NCI-H1092 treated with DMSO at 0.1 percent for 48 hours (cell line): ENCODE data around the gene CELSR2.

Experiments
- DNase-seq: peaks from one replicate; lab custom pipeline; 2025; lab: John Stamatoyannopoulos, UW

Gene CELSR2

DNA sequence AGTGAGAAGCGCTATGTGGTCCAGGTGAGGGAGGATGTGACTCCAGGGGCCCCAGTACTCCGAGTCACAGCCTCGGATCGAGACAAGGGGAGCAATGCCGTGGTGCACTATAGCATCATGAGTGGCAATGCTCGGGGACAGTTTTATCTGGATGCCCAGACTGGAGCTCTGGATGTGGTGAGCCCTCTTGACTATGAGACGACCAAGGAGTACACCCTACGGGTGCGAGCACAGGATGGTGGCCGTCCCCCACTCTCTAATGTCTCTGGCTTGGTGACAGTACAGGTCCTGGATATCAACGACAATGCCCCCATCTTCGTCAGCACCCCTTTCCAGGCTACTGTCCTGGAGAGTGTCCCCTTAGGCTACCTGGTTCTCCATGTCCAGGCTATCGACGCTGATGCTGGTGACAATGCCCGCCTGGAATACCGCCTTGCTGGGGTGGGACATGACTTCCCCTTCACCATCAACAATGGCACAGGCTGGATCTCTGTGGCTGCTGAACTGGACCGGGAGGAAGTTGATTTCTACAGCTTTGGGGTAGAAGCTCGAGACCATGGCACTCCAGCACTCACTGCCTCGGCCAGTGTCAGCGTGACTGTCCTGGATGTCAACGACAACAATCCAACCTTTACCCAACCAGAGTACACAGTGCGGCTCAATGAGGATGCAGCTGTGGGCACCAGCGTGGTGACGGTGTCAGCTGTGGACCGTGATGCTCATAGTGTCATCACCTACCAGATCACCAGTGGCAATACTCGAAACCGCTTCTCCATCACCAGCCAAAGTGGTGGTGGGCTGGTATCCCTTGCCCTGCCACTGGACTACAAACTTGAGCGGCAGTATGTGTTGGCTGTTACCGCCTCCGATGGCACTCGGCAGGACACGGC lies 2.2 kb downstream of the CELSR2 start:
- DNase-seq = no peak

DNA sequence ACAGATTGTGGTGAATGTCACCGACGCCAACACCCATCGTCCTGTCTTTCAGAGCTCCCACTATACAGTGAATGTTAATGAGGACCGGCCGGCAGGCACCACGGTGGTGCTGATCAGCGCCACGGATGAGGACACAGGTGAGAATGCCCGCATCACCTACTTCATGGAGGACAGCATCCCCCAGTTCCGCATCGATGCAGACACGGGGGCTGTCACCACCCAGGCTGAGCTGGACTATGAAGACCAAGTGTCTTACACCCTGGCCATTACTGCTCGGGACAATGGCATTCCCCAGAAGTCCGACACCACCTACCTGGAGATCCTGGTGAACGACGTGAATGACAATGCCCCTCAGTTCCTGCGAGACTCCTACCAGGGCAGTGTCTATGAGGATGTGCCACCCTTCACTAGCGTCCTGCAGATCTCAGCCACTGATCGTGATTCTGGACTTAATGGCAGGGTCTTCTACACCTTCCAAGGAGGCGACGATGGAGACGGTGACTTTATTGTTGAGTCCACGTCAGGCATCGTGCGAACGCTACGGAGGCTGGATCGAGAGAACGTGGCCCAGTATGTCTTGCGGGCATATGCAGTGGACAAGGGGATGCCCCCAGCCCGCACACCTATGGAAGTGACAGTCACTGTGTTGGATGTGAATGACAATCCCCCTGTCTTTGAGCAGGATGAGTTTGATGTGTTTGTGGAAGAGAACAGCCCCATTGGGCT lies 3.0 kb downstream of the CELSR2 start:
- no peak for DNase-seq

DNA sequence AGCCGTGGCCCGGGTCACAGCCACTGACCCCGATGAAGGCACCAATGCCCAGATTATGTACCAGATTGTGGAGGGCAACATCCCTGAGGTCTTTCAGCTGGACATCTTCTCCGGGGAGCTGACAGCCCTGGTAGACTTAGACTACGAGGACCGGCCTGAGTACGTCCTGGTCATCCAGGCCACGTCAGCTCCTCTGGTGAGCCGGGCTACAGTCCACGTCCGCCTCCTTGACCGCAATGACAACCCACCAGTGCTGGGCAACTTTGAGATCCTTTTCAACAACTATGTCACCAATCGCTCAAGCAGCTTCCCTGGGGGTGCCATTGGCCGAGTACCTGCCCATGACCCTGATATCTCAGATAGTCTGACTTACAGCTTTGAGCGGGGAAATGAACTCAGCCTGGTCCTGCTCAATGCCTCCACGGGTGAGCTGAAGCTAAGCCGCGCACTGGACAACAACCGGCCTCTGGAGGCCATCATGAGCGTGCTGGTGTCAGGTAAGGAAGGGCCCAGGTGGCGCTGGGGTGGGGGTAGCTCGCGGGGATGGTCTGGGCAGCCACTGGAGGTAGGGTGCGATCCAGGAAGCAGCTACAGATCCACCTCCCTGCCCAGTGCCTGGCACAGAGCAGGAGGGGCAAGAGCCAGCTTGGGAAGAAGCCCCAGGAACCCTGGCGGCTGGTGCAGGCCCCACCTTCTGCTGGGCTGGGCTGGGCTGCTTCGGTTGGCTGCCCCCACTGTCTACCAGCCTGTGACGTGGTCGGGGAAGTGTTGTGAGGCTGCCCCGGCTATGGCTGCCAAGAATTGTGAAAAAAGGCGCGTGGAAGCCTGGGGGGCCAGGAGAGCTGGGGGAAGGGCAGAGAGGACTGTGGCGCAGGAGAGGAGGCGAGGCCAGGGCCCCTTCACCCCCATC lies 3.8 kb downstream of the CELSR2 start:
- DNase-seq = peak; percentile 35

DNA sequence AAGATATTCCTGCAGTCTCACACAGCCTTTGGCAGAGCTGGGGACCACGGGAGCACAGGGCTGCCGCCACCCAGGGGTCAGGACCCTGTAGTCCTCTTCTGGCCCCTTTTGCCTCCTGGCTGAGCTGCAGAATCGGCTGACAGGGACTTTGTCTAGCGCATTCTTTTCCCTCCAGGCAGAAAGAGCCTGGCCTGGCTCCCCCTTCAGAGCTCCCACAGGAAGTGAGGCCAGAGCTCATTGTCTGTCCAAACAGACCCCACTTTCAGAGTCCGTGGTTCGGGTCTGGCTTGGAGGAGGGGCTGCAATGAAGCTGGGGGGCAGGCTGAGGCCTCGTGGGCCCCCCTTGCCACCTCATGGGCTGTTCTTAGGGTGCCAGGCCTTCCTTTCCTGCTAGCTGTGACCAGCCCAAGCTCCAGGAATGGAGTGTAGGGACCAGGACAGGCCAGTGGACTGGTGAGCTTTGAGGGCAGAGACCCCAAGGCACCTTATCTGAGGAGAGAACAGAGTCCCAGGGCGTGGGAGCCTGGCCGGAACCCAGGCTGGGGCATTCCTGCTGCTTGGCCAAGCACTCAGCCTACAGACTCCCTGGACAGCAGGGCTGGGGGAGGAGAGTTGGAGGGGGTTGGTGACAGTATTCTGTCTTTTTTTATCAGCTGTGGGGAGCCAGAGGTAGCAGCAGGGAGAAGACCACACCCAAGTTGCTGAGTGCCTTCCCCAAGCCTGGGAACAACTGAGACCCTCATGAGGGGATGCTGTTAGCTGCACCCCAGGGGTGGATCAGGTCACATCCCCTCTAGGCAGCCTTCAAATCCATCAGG lies 4.7 kb downstream of the CELSR2 start:
- no peak for DNase-seq

- no peak for DNase-seq
Observed at GRCh38 chr1:109254621-109255096, 5.3 kb downstream of the CELSR2 start.

DNA sequence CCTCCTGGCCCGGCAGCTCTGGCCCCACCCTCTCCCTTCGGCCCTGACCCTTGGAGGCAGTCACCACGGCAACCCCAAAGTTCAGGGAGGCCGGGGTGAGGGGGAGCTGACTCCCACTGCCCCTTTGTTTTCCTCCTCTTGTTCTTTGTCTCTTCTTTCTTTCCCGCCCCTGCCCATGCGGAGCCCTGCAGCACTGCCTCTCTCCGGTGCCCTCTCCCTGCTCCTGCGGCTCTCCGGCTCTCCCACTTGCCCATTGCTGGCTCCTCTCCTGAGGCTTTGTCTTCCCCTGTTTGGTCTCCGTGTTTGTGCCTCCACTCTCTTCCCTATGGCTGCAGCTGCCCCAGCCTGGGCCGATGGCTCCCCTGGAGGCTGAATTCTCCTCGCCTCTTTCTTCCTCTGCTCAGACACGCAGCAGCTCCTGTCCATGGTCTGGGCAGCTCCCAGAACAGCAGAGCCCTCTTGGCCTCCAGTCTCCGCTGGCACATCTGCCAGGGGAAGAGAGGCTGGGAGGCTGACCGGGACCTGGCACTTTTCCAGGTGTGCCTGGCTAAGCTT lies 5.8 kb downstream of the CELSR2 start:
- DNase-seq = no peak

GRCh38 chr1:109255678-109256077 lies 6.3 kb downstream of the CELSR2 start:
- no peak for DNase-seq

DNA sequence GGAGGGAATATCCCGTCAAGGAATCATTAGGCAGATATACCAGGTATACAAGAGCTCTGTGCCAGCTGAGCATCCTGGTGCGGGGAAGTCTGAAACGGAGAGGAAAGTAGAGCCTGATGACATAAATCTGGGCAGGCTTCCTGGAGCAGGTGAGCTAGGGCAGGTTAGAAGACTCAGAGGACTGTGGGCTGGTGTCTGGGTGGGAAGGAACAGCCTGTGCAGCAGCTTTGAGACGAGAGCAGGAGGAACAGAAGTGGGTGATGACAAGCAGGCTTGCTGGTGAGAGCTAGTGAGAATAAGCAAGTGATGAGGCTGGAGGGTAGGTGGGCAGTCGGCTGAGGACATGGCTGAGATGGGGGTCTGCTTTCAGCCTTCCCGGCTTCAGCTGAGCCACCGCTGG lies 6.7 kb downstream of the CELSR2 start:
- no peak for DNase-seq

GRCh38 chr1:109256971-109257681 lies 7.8 kb downstream of the CELSR2 start:
- DNase-seq = no peak

- no peak for DNase-seq
Observed at GRCh38 chr1:109257682-109258421, 8.5 kb downstream of the CELSR2 start.

DNA sequence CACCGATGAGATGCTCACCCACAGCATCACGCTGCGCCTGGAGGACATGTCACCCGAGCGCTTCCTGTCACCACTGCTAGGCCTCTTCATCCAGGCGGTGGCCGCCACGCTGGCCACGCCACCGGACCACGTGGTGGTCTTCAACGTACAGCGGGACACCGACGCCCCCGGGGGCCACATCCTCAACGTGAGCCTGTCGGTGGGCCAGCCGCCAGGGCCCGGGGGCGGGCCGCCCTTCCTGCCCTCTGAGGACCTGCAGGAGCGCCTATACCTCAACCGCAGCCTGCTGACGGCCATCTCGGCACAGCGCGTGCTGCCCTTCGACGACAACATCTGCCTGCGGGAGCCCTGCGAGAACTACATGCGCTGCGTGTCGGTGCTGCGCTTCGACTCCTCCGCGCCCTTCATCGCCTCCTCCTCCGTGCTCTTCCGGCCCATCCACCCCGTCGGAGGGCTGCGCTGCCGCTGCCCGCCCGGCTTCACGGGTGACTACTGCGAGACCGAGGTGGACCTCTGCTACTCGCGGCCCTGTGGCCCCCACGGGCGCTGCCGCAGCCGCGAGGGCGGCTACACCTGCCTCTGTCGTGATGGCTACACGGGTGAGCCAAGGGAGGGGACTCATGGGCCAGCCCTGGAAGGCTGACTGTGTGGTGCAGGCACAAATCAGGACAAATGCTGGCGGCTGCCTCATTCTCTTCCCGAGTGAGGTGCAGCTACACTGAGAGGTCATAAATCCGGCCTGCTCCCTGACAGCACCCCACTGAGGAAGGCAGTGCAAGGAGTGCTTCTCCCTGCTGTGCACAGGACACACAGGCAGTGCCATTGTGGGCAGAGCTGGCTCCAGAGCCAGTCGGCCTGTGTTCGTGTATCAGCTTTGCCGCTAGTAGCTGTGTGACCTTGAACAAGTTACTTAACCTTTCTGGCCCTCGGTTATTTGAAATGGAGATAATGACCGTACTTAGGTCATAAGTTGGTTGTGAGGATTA lies 9.4 kb downstream of the CELSR2 start:
- DNase-seq = no peak

DNA sequence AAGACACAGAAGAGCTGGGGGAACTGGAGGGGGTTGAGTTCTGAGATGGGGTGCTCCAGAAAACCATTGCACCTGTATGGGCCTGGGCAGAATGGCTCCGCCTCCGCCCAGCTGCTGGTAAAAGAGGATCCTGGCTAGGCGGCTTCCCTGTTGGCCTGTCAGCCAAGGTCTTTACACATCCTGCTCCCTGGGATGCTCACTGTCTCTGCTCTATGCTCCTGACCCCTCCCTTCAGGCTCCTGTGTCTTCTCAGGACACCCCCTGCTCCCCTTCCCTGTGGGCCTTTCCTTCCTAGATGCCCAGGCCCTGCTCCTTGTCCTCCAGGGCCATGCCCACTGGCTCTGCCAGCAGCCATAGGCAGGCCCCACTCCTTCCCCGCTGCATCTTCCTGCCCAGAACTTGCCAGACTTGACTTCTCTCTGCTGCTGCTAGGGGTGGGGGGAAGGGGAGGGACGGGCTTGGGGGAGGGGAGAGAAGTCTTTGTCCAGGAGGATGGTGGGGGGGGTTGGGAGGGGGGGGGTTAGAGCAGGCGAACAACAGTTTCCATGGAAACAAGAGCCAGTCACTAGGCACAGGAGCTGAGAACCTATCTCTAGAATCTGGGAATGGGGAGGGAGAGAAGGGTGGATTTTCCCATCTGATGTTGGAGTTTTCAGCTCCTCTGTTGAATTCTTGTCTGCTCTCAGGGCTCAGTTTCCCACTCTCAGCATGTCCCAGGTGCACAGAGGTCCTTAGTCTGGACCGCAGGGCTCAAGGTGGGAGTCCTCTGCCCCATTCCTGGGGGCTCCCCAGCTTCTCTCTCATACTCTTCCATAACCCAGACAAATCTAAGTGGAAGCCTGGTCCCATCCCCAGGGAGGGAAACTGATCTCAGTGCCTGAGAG lies 10.6 kb downstream of the CELSR2 start:
- DNase-seq = no peak

GRCh38 chr1:109261006-109261405 lies 11.7 kb downstream of the CELSR2 start:
- no peak for DNase-seq

DNA sequence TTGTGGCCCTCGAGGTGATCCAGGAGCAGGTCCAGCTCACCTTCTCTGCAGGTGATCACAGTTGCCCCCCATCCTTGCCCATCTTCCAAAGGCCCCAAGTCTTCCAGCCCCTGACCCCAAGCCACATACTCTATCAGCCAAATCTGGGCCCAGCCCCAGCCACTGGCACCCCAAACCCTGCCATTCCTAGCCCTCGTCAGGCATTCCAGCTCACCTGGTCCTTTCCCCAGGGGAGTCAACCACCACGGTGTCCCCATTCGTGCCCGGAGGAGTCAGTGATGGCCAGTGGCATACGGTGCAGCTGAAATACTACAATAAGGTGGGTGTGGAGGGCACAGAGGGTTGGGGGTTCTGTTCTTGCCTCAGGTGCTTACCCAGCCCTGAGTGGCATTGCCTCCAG lies 12.2 kb downstream of the CELSR2 start:
- DNase-seq = no peak

- DNase-seq = no peak
Observed at GRCh38 chr1:109262231-109263055, 13.1 kb downstream of the CELSR2 start.

DNA sequence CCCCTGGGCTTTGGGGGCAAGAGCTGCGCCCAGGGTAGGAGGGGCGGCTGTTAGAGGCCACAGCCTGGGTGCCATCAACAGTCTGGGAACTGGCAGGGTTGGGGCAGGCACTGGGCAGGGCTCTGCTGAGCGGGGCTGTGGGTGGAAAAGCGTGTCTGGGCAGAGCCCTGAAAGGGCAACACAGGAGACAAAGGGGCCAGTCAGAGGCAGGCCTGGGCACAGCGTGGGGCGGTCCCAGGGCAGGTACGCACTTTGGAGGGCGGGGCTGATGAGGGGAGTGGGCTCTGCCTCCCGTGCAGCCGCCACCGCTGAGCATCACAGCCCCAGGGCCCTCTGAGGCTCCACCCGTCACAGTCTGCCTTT lies 13.9 kb downstream of the CELSR2 start:
- no peak for DNase-seq
